Upper lobe of left lung (tissue), 4 donors: ENCODE results near the gene SNX30.

Source experiments
- POLR2A ChIP-seq, 4 donors: fragments of 450-650 bp; IDR thresholded peaks; one replicate each; pipeline ENCODE4 v1.5.1; 2016 to 2017; ENCODE audit warnings: antibody characterized with exemption in 4 of 4, mild to moderate bottlenecking in 2 of 4
- TF ChIP-seq, protein P1 (sequence below), 6 experiments: fragments of 450-650 bp in 4 of 6; fragments of 200-600 bp in 2 of 6; sonication (generic) in 2 of 6; IDR thresholded peaks; one replicate each; pipeline ENCODE4 v1.5.1; 2016 to 2019; ENCODE audit warnings: antibody characterized with exemption in 6 of 6

- TF ChIP-seq POLR2A (IDR thresholded peaks at IDR 0.05): no peak
- TF ChIP-seq, protein P1, sequence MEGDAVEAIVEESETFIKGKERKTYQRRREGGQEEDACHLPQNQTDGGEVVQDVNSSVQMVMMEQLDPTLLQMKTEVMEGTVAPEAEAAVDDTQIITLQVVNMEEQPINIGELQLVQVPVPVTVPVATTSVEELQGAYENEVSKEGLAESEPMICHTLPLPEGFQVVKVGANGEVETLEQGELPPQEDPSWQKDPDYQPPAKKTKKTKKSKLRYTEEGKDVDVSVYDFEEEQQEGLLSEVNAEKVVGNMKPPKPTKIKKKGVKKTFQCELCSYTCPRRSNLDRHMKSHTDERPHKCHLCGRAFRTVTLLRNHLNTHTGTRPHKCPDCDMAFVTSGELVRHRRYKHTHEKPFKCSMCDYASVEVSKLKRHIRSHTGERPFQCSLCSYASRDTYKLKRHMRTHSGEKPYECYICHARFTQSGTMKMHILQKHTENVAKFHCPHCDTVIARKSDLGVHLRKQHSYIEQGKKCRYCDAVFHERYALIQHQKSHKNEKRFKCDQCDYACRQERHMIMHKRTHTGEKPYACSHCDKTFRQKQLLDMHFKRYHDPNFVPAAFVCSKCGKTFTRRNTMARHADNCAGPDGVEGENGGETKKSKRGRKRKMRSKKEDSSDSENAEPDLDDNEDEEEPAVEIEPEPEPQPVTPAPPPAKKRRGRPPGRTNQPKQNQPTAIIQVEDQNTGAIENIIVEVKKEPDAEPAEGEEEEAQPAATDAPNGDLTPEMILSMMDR (IDR thresholded peaks at IDR 0.05): no peak
Measured at GRCh38 chr9:112712678-112713077, 37.9 kb upstream of the SNX30 start.
